ENCODE results near the gene MYEOV.

Gene MYEOV

GRCh38 chr11:69342588-69343330, 48.8 kb downstream of the MYEOV start:
- no peak for DNase-seq (ENCODE audit: low read depth)

GRCh38 chr11:69343401-69344321, 49.7 kb downstream of the MYEOV start:
- no peak for DNase-seq (ENCODE audit: low read depth)

GRCh38 chr11:69344570-69345145, 50.7 kb downstream of the MYEOV start:
- no peak for DNase-seq (ENCODE audit: low read depth)

Measured in amniotic epithelial cell (primary cell).